Activated CD8-positive, alpha-beta memory T cell treated with anti-CD3 and anti-CD28 coated beads, Interleukin-2, amount 50 U/mL, for 1 hour (primary cell): Measurements from ENCODE around the gene MDM4.
"Not testable (repeated sequence)": the region's sequence is repeated elsewhere in the genome, so short reads cannot be mapped to it uniquely, and the experiment has no call there.

ENCODE experiments used
- DNase-seq: peaks from one replicate; pipeline ENCODE4 v3.0.0-alpha.2; 2020; ENCODE audit errors: extremely low read depth

Gene MDM4

GRCh38 chr1:204562075-204562990 is 46.1 kb downstream of the MDM4 start:
- no peak for DNase-seq

- no peak for DNase-seq
These were observed 47.1 kb downstream of the MDM4 start for GRCh38 chr1:204563307-204563706.

GRCh38 chr1:204563780-204564179 is 47.6 kb downstream of the MDM4 start:
- DNase-seq = no peak

- no peak for DNase-seq
These were observed 48.6 kb downstream of the MDM4 start for GRCh38 chr1:204564835-204565234.

GRCh38 chr1:204565617-204566582 is 49.7 kb downstream of the MDM4 start:
- DNase-seq = peak; percentile 12

GRCh38 chr1:204566583-204566955 is 50.4 kb downstream of the MDM4 start:
- DNase-seq = no peak

- no peak for DNase-seq
These were observed 50.9 kb downstream of the MDM4 start for GRCh38 chr1:204567071-204567470.

- no peak for DNase-seq
These were observed 52.5 kb downstream of the MDM4 start for GRCh38 chr1:204568576-204569315.

- no peak for DNase-seq
These were observed 53.3 kb downstream of the MDM4 start for GRCh38 chr1:204569478-204569877.

- not testable (repeated sequence) for DNase-seq
These were observed 53.8 kb downstream of the MDM4 start for GRCh38 chr1:204570021-204570420.

GRCh38 chr1:204571128-204571527 is 54.9 kb downstream of the MDM4 start:
- DNase-seq = no peak

GRCh38 chr1:204571631-204572030 is 55.4 kb downstream of the MDM4 start:
- no peak for DNase-seq

GRCh38 chr1:204572923-204573922 is 57.0 kb downstream of the MDM4 start:
- no peak for DNase-seq

GRCh38 chr1:204574016-204574864 is 58.0 kb downstream of the MDM4 start:
- DNase-seq = no peak

GRCh38 chr1:204574865-204575163 is 58.6 kb downstream of the MDM4 start:
- DNase-seq = no peak

- DNase-seq = no peak
These were observed 59.3 kb downstream of the MDM4 start for GRCh38 chr1:204575221-204576190.

- no peak for DNase-seq
These were observed 60.2 kb downstream of the MDM4 start for GRCh38 chr1:204576422-204576821.

GRCh38 chr1:204577794-204578478 is 61.7 kb downstream of the MDM4 start:
- no peak for DNase-seq
